ENCODE measurements around the gene FHIP1B.

GRCh38 chr11:6229911-6230310, 4.5 kb downstream of the FHIP1B start:
- no peak for TF ChIP-seq CEBPB (IDR thresholded peaks at IDR 0.05; ENCODE audit: low read depth)
- TF ChIP-seq EZH2phosphoT487 (IDR thresholded peaks at IDR 0.05; ENCODE audit: borderline replicate concordance), result no peak
- no peak for TF ChIP-seq CTCF (IDR thresholded peaks at IDR 0.05 in 2 of 3, conservative IDR thresholded peaks at IDR 0.05 in 1 of 3; ENCODE audit: borderline replicate concordance in 1 of 3, insufficient read depth in 1 of 3, low read depth in 2 of 3, low read length in 2 of 3)
- TF ChIP-seq, protein P1, sequence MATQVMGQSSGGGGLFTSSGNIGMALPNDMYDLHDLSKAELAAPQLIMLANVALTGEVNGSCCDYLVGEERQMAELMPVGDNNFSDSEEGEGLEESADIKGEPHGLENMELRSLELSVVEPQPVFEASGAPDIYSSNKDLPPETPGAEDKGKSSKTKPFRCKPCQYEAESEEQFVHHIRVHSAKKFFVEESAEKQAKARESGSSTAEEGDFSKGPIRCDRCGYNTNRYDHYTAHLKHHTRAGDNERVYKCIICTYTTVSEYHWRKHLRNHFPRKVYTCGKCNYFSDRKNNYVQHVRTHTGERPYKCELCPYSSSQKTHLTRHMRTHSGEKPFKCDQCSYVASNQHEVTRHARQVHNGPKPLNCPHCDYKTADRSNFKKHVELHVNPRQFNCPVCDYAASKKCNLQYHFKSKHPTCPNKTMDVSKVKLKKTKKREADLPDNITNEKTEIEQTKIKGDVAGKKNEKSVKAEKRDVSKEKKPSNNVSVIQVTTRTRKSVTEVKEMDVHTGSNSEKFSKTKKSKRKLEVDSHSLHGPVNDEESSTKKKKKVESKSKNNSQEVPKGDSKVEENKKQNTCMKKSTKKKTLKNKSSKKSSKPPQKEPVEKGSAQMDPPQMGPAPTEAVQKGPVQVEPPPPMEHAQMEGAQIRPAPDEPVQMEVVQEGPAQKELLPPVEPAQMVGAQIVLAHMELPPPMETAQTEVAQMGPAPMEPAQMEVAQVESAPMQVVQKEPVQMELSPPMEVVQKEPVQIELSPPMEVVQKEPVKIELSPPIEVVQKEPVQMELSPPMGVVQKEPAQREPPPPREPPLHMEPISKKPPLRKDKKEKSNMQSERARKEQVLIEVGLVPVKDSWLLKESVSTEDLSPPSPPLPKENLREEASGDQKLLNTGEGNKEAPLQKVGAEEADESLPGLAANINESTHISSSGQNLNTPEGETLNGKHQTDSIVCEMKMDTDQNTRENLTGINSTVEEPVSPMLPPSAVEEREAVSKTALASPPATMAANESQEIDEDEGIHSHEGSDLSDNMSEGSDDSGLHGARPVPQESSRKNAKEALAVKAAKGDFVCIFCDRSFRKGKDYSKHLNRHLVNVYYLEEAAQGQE (IDR thresholded peaks at IDR 0.05; ENCODE audit: low read depth), result no peak
- TF ChIP-seq EZH2 (IDR thresholded peaks at IDR 0.05), result no peak
- no peak for TF ChIP-seq CBX3 (IDR thresholded peaks at IDR 0.05; ENCODE audit: low read depth)
- no peak for TF ChIP-seq POLR2A (IDR thresholded peaks at IDR 0.05; ENCODE audit: borderline replicate concordance, extremely low read depth, insufficient read depth, insufficient read length)
- TF ChIP-seq JUND (IDR thresholded peaks at IDR 0.05), result no peak

Data from HCT116 (cell line).